GM19395 (cell line): ENCODE measurements around the gene TWIST2.

ENCODE experiments used
- ATAC-seq: cut with Tn5 transposase; IDR thresholded peaks from one replicate; pipeline ENCODE4 v1.9.1; 2021; ENCODE audit warnings: mild to moderate bottlenecking, moderate library complexity; ENCODE audit not compliant: unreplicated experiment

The TWIST2 gene

DNA sequence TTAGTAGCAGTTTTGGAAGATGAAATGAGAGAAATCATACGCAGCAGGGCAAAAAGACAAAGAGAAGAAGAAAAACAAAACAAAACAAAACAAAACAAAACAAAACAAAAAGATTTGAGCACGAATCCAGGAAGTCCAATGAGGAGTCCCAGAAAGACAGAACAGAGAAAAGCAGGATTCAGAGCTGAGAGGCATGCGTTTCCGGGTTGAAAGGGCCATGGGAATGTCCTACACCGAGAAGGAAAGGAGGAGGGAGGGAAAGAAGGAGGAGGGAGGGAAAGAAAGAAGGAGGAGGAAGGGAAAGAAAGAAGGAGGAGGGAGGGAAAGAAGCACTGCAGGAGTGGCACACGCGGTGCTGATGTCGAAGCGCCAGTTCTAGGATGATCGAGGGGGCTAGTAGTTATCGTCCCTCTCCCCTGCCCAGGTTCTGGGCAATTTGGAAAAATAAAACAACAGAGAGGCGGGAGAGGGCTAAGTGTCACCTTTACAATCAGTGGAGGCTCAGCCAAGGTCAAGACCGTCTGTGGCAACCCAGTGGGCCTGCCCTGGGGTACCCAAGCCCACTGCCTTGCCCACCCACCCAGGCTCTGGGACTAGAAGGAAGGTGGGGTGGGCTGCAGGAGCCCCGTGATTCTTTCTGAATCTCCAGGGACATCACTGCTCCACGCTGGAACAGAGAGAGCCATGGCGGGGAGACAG is 68.4 kb downstream of the TWIST2 start:
- ATAC-seq: no peak

DNA sequence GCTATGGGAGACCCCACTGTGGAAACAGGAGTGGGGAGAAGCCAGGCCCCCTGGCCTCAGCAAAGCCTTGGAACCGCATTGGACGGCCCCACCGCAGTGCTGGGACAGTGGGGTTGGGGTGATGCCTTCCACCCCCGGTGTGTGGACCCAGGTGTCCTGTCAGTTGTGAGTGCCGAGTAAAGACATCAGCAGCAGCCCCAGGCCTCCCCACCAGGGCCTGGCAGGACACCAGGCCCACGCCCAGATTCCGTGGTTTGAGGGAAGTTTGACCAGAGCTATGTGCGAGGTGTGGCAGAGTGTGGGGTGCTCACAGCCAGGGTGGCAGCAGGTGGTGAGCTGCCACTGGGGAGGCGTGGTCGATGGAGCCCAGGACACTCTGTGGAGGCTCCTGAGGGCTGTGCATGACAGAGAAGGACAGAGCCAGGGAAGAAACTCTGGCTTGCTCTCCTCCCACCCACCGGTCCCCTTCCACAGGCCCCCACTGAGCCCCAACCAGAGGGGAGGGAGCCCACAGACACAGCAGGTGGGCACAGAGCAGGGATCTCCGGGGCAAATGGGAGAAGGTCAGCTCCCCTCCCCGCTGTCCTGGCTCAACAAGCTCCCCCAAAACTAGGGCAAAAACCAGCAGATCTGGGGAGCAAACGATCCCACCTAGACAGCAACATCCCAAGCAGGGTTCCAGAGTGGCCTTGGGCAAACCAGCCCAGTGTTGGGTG is 69.1 kb downstream of the TWIST2 start:
- no peak for ATAC-seq

GRCh38 chr2:238919307-238919706 is 71.4 kb downstream of the TWIST2 start:
- ATAC-seq: no peak

DNA sequence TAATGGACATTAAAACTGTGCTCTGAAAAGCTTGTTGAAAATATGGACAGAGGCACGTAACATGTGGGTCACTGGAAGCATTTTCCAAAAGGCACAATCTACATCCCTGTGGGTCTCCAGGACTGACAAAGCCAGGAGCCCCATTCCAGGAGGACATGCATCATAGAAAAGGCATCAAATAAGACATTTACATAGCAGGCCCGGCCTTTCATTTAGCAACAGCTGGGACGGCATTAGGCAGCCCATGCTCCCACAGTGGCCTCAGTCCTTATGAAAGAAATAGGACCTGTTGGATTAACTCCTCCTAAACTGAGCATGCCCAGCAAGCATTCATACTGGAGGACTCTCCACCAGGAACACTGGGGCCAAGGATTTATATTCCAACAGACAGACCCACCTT is 72.2 kb downstream of the TWIST2 start:
- no peak for ATAC-seq

DNA sequence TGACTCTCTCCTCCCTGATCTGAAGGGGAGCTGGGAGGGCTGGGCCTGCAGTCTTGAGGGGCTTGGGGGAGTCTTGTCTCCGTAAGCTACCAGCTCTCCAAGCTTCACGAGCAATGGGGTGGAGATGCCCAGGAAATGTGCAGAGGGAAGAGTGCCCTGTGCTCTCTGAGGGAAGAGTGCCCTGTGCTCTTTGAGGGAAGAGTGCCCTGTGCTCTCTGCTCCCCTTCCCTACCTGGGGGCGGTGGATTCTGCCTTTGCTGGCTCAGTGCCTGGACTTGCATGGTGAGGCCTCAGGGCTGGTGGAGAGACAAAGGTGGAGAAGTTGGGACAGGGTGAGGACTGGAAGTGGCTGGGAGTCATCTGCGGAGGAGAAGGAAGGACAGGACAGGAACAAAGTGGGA is 72.7 kb downstream of the TWIST2 start:
- ATAC-seq: no peak

GRCh38 chr2:238921259-238921658 is 73.4 kb downstream of the TWIST2 start:
- ATAC-seq: no peak

DNA sequence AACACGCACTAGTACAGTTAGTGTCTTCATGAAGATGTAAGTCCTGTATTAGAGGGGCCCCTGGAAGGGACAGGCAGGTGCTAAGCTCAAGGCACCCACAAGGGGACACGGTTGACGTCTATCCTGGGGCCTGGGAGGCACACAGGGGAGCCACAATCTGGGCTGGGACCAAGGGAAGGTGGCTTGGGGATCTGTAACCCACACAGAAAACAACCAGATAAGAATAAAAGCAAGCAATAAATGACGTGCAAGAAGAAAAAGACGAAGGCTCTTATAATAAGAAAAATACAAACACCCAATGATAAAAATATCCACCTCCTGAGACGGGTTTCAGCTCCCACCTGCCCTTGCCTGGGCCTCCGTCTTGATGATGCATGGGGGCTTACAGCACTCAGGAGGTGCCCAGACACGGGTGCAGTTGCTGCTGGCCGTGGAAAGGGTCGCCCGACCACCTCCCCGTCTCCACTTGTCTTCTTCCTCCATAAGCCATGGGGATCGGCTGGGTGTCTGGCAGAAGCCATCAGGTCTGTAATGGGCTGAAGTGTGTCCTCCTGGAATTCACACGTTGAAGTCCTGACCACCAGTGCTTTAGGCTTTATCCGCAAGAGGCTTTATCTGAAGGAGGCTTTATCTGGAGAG is 73.9 kb downstream of the TWIST2 start:
- no peak for ATAC-seq

- no peak for ATAC-seq
Measured at GRCh38 chr2:238922435-238922834, 74.5 kb downstream of the TWIST2 start.

GRCh38 chr2:238924032-238924431 is 76.1 kb downstream of the TWIST2 start:
- no peak for ATAC-seq

- no peak for ATAC-seq
Measured at GRCh38 chr2:238924796-238925195, 76.9 kb downstream of the TWIST2 start.

GRCh38 chr2:238925281-238925680 is 77.4 kb downstream of the TWIST2 start:
- no peak for ATAC-seq

- ATAC-seq: no peak
Measured at GRCh38 chr2:238925816-238926521, 78.1 kb downstream of the TWIST2 start.

DNA sequence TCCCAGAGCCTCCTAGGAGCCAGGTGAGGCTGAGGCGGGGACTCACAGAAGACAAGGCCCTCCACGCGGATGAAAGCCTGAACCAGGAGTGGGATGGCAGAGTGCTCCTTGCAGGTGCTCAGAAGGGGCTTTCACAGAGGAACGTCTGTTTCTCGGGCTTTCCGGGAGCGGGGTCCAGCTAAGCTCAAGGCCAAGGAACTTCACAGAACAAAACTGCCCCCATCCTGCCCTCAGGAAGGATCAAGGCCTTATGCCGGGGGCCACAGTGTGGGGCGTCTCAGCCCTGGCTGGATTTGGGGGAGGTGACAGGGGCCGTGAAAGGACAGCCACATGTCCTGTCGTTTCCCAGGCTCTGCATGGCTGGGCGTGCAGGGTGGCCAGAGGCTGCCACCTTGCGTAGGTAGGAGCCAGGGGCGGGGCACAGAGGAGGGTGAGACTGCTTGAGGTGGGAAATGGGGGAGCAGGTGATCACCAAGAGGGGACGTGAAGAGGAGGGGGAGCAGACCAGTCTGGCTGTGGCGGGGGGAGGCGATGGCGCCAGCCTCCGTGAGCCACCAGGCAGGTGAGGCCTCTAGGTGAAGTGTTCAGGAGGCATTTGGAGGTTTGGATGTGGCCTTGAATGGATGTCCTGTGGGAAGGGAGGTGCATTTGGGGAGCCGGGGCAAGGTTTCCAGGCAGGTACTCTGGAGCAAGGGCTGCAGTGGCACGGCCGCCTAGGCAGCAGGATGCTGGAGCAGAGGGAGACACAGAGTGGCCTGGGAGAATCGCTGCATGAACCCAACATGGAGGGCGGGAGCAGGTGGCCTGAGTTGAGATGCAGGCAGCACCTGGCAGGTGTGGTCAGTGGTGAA is 79.1 kb downstream of the TWIST2 start:
- ATAC-seq: no peak

DNA sequence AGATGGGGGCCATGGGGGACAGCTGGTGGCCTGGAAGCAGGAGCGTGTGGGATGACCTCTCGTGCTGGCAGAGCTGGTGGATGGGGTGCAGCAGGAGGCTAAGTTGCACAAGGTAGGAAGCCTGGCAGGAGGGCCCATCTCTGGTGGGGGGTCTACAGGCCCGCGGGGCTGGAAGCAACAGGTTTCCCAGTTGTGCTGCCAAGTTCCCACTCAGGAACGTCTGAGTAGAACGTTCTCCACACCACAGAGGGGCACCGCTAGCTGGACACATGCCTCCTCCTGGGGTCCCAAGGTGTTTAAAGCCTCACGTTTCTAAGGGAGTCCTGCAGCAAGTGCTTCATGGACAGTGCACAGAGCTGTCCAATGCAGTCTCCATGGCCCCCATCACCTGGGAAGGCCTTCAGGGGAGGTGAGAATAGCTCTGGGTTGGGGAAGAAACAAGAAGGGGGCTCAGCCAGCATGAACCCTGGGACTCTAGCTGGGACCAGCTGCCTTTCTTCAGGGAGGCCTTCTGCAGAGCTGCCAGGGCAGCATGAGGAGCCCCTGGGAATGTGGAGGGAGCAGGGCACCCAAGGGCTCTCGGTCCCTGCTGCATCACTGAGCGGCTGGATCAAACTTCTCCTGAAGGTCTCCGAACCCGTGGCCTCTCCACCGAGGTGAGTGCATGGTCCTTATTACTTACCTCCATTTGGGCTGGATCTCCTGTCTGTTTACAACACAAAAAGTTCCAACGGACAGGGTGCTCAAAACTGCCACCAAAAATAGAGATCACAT is 80.0 kb downstream of the TWIST2 start:
- no peak for ATAC-seq

DNA sequence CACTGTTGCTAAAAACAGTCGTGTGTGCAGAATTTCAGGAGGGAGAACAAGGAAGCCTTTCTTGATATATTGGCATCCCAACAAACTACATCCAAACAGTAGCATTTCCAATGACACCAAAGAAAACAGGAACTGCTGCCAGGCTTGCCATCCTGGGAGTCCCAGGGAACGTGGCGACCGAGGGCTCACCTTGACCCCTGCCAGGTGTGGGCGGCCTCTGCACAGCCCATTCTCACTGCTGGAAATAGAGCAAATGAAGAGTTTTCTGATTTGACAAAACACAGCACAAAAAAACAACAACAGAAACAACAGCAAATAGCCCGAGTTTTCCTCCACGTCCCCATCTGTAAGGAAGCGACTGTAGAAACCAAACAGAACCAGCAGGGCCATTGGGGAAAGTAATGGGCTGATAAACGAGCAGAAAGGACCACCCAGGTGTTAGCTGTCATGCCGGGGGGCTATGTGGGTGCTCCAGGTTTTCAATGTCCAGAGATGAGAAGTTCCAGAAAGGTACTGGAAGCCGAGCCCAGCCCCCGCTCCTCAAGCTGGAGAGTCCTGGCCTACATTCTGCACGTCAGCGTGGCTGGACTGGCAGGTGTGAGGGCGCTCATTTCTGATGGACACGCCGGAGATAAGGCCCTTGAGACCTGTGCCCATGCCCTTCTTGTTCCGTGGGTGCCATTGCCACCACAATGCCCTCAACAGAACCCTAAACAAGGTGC is 80.8 kb downstream of the TWIST2 start:
- ATAC-seq: no peak

GRCh38 chr2:238929242-238930081 is 81.6 kb downstream of the TWIST2 start:
- ATAC-seq: no peak

DNA sequence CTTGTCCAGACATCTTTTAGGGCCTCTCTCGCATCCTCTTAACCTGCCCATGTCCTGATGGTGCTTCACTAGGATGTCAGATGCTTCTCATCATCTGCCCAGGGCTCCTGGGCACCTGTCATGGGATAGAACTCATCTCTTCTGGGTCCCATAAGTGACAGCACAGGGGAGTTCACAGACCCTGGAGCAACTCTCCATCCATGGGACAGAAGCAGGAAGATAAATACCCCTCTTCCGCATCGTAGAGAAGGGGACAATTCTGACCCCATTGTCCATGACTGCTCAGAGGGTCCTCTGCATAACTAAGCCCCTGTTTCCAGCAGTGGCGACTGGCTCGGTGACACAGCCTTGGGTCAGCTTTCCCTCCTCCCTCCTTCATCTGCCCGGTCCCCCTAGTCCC is 82.3 kb downstream of the TWIST2 start:
- ATAC-seq: no peak
